ENCODE results near the gene OCA2.
A peak's percentile ranks its signal among the peaks of the same experiment; 100 is the strongest.

Gene OCA2

DNA sequence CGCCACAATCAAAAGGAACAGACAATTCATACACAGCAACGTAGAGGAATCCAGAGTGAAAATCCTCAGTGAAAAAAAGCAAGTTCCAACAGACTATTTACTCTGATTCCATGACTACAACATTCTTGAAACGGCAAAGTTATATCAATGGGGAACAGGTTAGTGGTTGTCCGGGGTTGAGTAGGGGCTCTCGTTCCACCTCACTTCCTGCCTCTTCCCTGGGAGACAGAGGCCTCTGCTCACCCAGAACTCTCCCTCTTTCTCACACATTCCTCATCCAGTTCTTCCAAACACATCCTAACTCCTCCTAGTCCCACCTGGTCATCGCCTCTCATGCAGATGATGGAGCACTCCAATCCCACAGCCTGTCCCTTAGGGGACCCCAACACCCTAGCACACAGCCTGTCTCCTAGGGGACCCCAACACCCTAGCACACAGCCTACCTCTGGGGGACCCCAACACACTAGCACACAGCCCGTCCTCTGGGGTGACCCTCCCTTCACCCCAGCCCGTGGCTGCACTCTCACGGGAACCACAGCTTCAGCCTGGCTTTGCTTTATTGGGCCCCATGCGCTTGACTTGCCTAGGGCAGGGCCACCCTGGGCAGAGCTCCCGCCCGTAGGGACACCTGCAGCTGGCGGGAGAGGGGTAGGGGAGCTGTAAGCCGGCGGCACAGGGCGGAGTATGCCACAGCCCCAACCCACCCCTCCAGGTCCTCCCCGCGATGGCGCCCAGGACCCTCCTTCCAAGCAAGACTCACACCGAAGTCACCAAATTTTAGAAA, 5.2 kb downstream of the OCA2 start:
- no peaks in the 10 kb centered on the region for H3K36me3 ChIP-seq (ENCODE audit: insufficient read depth, low read length)
- peaks cover 5% of the 10 kb centered on the region; the same call in 1 of the 2 replicates for H3K9me3 ChIP-seq (ENCODE audit: control insufficient read depth, insufficient read depth, low read length)
- peaks cover 9% of the 10 kb centered on the region; the same call in 1 of the 2 replicates for H3K4me1 ChIP-seq (ENCODE audit: insufficient read depth, low read length)

DNA sequence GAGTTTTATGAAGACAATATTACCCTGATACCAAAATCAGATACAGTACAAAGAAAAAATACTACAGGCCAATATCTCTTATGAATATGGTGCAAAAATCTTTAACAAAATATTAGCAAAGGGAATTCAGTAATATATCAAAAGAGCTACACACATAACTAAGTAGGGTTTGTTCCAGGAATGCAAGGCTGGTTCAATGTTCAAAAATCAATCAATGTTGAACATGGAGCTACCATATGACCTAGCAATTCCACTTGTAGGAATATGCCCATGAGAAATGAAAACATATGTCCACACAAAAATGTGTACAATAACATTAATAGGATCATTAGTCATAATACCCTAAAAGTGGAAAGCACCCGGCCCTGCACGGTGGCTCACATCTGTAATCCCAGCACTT, 7.8 kb downstream of the OCA2 start:
- no peaks in the 10 kb centered on the region for H3K4me1 ChIP-seq (ENCODE audit: insufficient read depth, low read length)

More for the DNA sequence above, 5.2 kb downstream of the OCA2 start:
- H3K9ac ChIP-seq (ENCODE audit: low read depth, low read length) = peak overlapping the region; percentile 27; the same call in 1 of the 2 replicates

DNA sequence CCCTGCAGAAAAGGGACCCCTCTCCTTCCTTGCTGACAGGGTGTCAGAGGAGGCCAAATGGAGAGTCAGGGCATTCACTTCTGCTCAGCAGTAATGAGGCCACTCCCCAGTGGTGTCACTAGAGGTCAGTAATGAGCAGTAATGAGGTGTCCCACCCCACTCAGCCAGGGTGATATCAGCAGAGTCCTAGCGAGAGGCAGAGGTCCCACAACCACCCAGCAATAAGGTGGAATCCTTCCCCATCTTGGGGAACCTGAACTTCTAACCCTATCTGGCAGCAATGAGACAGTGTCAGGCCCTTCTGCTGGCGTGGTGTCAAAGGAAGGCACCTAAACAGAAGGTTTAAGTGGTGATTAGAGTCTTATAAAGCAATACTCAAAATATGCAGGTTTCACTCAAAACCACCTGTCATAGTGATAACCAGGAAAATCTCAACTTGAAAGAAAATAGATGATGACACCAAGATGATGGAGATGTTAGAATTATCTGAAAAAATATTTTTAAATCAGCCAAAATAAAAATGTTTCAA, 12.9 kb downstream of the OCA2 start:
- Histone ChIP-seq H3K4me1 (ENCODE audit: insufficient read depth, low read length) (no peaks in the 10 kb centered on the region), H3K9me3 (ENCODE audit: control insufficient read depth, insufficient read depth, low read length) (peaks cover 3% of the 10 kb centered on the region; the same call in 1 of the 2 replicates), H3K9ac (ENCODE audit: low read depth, low read length) (no peak overlapping the region), H3K36me3 (ENCODE audit: insufficient read depth, low read length) (no peaks in the 10 kb centered on the region)

More for the DNA sequence above, 7.8 kb downstream of the OCA2 start:
- Histone ChIP-seq H3K9ac (ENCODE audit: low read depth, low read length) (no peak overlapping the region), H3K36me3 (ENCODE audit: insufficient read depth, low read length) (no peaks in the 10 kb centered on the region), H3K9me3 (ENCODE audit: control insufficient read depth, insufficient read depth, low read length) (peaks cover 5% of the 10 kb centered on the region; the same call in 1 of the 2 replicates)

DNA sequence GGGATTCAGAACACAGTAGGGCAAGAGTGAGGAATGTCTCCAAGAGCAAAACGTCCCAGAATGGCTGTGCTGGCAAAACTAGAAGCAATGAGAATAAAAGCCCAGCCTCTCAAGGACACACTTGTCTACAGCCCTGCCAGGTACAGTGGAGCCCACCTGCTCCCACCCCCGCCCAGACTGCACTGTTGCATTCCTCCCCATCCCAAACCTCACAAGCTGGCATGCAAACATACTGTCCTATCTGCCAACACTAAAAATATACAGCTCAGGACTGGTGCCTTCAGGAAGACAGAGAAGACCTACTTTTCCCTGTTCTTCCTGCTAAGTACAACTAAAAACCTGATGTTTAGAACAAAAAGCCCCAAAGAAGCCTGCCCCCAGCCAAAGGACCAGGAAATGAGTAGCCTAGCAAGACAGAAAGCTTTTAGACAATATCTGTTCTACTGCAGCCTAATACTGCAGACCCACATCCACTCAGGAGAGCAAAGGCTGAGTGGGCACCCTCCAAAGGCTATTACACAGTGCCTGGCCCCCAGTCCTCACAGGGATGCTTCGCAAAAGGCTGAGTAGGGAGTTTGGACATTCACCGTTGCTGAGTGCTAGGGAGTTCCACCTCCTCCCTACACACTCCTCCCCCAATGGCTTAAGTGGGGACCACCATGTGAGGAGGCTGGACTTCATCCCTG, 13.5 kb downstream of the OCA2 start:
- no peaks in the 10 kb centered on the region for H3K4me1 ChIP-seq (ENCODE audit: insufficient read depth, low read length)
- H3K36me3 ChIP-seq (ENCODE audit: insufficient read depth, low read length) = no peaks in the 10 kb centered on the region
- no peak overlapping the region for H3K9ac ChIP-seq (ENCODE audit: low read depth, low read length)
- no peaks in the 10 kb centered on the region; the same call in 1 of the 2 replicates for H3K9me3 ChIP-seq (ENCODE audit: control insufficient read depth, insufficient read depth, low read length)

DNA sequence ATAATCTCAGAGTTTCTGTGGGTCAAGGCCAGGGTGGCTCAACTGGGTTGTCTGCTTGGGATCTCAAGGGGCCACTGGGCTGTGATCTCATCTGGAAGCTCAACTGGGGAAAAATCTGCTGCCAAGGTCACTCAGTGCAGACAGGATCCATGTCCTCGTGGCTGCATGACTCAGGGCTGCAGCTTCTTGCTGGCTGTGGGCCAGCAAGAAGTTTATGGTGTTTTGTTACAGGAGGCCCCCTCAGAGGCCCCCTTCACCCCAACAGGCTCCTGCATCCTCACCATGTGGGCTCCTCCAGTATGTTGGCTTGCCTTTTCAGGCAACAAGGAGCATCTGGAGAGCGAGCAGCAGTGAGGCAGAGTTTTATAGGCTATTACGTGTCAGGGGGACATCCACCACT, 14.6 kb downstream of the OCA2 start:
- Histone ChIP-seq H3K36me3 (ENCODE audit: insufficient read depth, low read length) (no peaks in the 10 kb centered on the region), H3K4me1 (ENCODE audit: insufficient read depth, low read length) (peaks cover 4% of the 10 kb centered on the region), H3K9me3 (ENCODE audit: control insufficient read depth, insufficient read depth, low read length) (no peaks in the 10 kb centered on the region; the same call in 1 of the 2 replicates), H3K9ac (ENCODE audit: low read depth, low read length) (no peak overlapping the region)

DNA sequence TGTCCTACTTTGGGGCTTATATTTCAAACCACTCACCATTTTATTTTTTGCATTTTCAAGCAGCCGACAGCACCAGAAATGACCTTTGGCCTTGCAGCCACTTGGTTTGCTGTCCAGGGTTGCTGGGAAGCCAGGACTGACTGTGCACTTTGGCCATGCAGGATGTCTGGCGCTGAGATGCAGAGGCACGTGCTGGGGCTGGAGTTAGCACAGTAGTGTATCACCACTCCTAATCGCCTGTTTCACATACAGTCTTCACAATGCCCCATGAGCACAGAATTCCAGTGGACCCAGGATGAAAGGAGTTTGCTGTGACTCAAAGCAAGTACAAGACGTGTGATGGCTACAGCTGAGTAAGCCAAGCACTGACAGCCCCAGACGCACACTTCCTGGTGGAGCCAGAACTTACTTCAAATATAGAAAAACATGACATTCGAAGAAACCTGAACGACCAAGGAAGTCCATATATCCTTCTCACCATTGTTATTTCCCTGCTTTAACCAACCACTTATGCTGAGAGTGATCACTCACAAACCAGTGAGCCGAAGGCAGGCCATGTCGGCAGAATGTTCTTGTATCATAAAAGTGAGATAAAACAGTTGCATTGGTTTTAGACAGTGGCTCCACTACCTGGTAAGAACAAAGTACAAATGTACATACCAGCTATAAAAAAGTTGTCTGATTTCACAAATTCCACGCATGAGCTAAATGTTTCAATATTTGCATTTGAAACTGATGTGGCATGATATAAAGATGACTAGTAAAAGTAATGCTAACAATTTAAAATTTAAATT, 16.0 kb downstream of the OCA2 start:
- Histone ChIP-seq H3K9ac (ENCODE audit: low read depth, low read length) (no peak overlapping the region), H3K9me3 (ENCODE audit: control insufficient read depth, insufficient read depth, low read length) (no peaks in the 10 kb centered on the region; the same call in 1 of the 2 replicates), H3K4me1 (ENCODE audit: insufficient read depth, low read length) (peaks cover 4% of the 10 kb centered on the region), H3K36me3 (ENCODE audit: insufficient read depth, low read length) (no peaks in the 10 kb centered on the region)

DNA sequence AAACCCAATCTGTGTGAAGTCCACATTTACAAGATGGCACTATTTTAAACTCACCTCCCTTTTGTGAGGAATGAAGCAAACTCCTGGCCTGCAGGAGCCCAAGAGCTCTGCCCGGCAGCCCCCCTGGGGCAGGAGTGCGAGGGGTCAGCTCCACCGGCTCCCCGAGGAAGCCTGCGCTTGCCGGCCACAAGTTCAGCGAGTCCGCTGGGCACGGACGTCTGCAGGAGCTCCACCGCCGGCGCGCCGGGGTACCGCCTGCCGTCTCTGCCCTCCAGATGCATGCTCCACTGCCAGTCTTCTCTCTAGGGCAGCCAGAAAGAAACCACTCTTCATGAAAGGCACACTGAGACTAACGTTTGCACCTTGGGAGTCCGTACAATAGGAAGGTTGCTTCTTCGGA, 17.5 kb downstream of the OCA2 start:
- H3K36me3 ChIP-seq (ENCODE audit: insufficient read depth, low read length) = no peaks in the 10 kb centered on the region
- H3K9ac ChIP-seq (ENCODE audit: low read depth, low read length) = no peak overlapping the region
- peaks cover 4% of the 10 kb centered on the region for H3K4me1 ChIP-seq (ENCODE audit: insufficient read depth, low read length)
- H3K9me3 ChIP-seq (ENCODE audit: control insufficient read depth, insufficient read depth, low read length) = no peaks in the 10 kb centered on the region; the same call in 1 of the 2 replicates

DNA sequence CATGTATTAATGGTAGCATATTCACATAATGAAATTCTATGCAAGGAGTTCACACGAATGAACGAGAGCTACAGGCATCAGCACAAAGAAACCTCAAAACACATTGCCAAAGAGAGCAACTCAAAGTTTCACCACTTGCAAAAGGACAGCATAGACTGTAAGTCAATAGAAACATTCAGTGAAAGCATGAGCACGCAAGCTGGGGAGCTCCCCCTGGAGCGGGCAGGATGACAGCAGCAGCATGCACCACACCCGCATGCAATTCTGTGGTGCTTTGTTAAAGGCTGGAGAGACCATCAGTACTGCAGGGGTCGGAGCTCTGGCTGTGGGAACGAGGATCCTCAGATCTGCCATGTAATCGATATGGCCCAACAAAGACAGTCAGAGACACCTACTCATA, 18.7 kb downstream of the OCA2 start:
- Histone ChIP-seq H3K4me1 (ENCODE audit: insufficient read depth, low read length) (peaks cover 4% of the 10 kb centered on the region), H3K9ac (ENCODE audit: low read depth, low read length) (no peak overlapping the region), H3K9me3 (ENCODE audit: control insufficient read depth, insufficient read depth, low read length) (no peaks in the 10 kb centered on the region; the same call in 1 of the 2 replicates), H3K36me3 (ENCODE audit: insufficient read depth, low read length) (no peaks in the 10 kb centered on the region)

DNA sequence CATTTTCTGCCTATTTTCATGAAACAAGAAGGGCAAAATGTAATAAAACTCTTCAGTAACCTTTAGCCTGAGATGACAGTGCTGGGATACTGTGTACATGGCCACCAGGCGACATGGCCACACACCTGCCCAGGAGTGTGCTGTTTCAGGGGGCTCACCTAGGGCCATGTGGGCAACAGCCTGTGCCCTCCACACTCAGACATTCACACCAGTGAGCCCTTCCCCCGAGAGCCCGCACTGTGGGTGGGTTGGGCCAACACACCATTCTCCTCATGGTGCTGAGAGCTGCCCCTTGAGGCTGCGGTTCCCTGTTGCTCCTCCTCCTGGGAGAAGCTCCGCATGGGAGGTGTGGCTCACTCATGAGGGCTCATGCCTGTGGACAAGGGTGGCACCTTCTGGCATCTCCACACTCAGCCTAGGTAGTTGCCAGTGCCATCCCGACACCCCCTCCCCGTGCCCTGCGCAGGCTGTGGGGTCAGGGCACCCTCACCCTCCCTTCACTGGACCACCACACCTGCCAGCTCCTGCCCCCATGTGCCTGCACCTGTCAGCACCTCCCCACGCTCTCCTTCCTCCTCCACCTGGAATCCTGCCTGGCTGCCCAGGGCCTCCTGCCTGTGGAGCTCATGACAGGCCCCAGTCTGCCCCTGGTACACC, 19.7 kb downstream of the OCA2 start:
- Histone ChIP-seq H3K9ac (ENCODE audit: low read depth, low read length) (no peak overlapping the region), H3K36me3 (ENCODE audit: insufficient read depth, low read length) (no peaks in the 10 kb centered on the region), H3K9me3 (ENCODE audit: control insufficient read depth, insufficient read depth, low read length) (no peaks in the 10 kb centered on the region), H3K4me1 (ENCODE audit: insufficient read depth, low read length) (peaks cover 4% of the 10 kb centered on the region)

DNA sequence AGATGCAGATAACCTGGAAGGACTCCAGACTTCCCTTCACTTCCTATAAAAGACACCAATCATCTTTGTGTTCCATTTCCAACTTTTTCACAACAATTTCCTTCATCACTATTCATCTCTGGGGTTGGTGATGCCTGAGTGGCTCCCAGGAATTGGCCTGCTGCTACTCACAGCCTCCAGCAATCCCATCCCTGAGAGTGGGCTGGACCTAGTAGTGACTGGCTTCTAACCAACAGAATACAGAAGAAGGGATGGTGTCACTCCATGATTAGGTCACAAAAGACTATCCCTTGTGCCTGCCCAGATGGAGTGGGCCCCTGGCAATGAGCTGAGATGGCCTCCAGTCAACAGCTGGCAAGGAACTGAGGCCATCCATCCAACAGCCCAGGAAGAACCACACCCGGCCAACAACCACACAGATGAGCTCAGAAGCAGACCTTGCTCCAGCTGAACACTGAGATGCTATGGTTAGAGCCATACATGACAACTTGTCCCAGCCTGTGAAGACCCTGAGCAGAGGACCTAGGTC, 20.9 kb downstream of the OCA2 start:
- H3K9ac ChIP-seq (ENCODE audit: low read depth, low read length) = no peak overlapping the region
- H3K9me3 ChIP-seq (ENCODE audit: control insufficient read depth, insufficient read depth, low read length) = no peaks in the 10 kb centered on the region; the same call in 1 of the 2 replicates
- H3K36me3 ChIP-seq (ENCODE audit: insufficient read depth, low read length) = no peaks in the 10 kb centered on the region
- peaks cover 4% of the 10 kb centered on the region for H3K4me1 ChIP-seq (ENCODE audit: insufficient read depth, low read length)

DNA sequence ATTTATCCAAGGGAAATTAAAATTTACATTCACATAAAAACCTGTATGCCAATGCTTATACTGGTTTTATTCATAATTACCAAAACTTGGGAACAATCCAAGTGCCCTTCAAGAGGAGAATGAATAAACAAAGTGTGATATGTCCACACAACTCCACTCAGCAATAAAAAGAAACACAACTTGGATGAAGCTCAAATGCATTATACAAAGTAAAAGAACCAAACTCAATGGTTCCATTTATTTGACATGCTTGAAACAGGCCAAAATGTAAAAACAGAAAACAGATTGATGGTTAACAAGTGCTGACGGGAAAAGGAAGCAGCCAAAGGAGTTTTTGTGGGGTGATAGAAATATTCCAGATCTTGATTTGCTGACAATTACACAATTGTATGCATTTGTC, 23.5 kb downstream of the OCA2 start:
- peaks cover 4% of the 10 kb centered on the region for H3K4me1 ChIP-seq (ENCODE audit: insufficient read depth, low read length)
- H3K9me3 ChIP-seq (ENCODE audit: control insufficient read depth, insufficient read depth, low read length) = no peaks in the 10 kb centered on the region; the same call in 1 of the 2 replicates
- H3K9ac ChIP-seq (ENCODE audit: low read depth, low read length) = no peak overlapping the region
- no peaks in the 10 kb centered on the region for H3K36me3 ChIP-seq (ENCODE audit: insufficient read depth, low read length)

DNA sequence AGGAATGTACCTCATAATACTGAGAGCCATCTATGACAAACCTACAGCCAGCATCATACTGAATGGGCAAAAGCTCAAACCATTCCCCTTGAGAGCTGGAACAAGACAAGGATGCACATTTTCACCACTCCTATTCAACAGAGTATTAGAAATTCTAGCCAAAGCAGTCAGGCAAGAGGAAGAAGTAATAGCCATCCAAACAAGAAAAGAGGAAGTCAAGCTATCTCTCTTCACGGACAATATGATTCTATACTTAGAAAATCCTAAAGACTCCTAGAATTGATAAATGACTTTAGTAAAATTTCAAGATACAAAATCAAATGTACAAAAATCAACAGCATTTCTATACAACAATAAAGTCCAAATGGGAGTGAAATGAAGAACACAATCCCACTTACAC, 30.2 kb downstream of the OCA2 start:
- no peaks in the 10 kb centered on the region for H3K36me3 ChIP-seq (ENCODE audit: insufficient read depth, low read length)
- H3K9ac ChIP-seq (ENCODE audit: low read depth, low read length) = no peak overlapping the region
- H3K9me3 ChIP-seq (ENCODE audit: control insufficient read depth, insufficient read depth, low read length) = no peaks in the 10 kb centered on the region; the same call in none of the 2 replicates
- no peaks in the 10 kb centered on the region for H3K4me1 ChIP-seq (ENCODE audit: insufficient read depth, low read length)

DNA sequence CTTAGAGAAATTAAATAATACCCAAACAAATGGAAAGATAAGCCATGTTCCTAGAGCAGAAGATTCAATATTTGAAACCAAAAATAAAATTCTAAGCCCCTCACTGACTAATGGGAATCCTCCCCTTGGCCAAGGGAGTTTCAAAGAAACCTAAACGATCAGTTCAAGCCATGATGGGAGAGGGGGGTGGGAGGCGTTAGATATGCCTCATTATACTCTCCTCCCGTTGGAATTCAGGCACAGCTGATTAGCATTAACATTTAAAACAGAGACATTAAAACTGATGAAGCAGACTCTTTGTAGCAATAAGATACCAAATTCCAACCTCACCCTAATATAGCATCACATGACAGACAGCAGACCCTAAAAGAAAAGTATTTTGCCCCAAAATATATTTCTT, 32.9 kb downstream of the OCA2 start:
- Histone ChIP-seq H3K36me3 (ENCODE audit: insufficient read depth, low read length) (no peaks in the 10 kb centered on the region), H3K4me1 (ENCODE audit: insufficient read depth, low read length) (no peaks in the 10 kb centered on the region), H3K9ac (ENCODE audit: low read depth, low read length) (no peak overlapping the region), H3K9me3 (ENCODE audit: control insufficient read depth, insufficient read depth, low read length) (no peaks in the 10 kb centered on the region; the same call in 1 of the 2 replicates)

Measured in ES-I3 (cell line).